ENCODE data around the gene TBX4.

The TBX4 gene

DNA sequence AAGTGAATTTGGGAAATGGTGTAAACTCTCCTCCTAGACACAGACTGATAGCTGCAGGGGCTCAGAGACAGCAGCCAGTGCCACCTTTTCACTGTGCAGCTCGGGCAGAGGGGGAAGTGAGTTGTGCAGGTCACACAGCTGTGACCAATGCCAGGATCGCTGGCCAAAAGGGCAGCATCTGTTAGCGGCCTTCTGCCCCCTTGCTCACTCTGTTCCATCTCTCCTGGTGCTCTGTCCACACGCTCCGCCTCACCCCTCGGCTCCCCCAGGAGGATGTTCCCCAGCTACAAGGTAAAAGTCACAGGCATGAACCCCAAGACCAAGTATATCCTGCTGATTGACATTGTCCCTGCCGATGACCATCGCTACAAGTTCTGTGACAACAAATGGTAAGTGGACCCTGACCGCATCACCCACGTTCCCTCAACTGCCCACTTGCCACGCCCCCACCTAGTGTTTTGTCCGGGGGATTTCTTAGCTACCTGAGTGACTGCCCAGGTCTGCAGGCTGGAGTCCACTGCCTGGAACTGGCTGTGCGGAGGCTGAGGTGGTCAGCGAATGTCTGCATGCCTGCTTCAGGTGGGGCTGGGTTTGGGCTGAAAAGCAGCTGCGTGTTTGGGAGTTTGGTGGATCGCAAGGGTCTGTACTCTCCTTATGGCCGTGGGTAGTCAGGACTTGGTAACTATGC is 13.5 kb downstream of the TBX4 start:
- no peak for DNase-seq (ENCODE audit: low spot score)

GRCh38 chr17:61466246-61466645 is 14.0 kb downstream of the TBX4 start:
- DNase-seq (ENCODE audit: low spot score), result no peak

DNA sequence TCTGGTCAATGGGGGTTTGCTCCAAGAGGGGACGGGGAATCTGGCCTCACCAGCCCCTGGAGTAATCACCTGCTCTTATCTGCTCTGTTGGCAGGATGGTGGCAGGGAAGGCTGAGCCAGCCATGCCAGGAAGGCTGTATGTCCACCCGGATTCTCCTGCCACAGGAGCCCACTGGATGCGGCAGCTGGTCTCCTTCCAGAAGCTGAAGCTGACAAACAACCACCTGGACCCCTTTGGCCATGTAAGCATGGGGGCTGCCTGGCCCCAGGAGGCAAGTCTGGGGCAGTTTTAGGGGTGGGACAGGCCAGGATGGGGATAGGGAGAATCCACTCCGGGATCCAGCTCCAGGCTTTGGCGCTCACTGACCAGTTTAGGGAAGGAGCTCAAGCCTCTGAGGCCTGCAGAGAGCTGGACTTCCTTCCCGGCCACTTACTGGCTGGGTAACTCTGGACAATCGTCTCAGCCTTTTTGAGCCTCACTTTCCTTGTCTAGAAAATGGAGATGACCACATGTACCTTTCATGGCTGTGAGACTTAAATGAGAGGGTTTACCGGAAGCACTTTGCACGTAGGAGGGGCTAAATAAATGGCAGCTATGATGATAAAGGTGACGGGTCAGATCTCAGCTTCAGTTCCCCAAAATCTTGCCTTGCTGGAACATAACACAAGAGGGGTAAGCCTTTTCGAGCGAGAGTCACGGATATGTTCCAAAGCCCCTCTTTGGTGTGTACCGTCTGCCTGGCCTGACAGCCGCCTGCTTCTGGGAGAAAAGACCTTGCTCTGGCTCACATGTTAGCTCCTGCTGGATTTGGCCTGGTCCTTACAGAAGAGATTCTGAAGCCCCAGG is 15.4 kb downstream of the TBX4 start:
- DNase-seq (ENCODE audit: low spot score), result peak; percentile 22

GRCh38 chr17:61468263-61468907 is 16.2 kb downstream of the TBX4 start:
- DNase-seq (ENCODE audit: low spot score), result no peak

GRCh38 chr17:61469474-61469873 is 17.3 kb downstream of the TBX4 start:
- no peak for DNase-seq (ENCODE audit: low spot score)

GRCh38 chr17:61469949-61470348 is 17.7 kb downstream of the TBX4 start:
- no peak for DNase-seq (ENCODE audit: low spot score)

DNA sequence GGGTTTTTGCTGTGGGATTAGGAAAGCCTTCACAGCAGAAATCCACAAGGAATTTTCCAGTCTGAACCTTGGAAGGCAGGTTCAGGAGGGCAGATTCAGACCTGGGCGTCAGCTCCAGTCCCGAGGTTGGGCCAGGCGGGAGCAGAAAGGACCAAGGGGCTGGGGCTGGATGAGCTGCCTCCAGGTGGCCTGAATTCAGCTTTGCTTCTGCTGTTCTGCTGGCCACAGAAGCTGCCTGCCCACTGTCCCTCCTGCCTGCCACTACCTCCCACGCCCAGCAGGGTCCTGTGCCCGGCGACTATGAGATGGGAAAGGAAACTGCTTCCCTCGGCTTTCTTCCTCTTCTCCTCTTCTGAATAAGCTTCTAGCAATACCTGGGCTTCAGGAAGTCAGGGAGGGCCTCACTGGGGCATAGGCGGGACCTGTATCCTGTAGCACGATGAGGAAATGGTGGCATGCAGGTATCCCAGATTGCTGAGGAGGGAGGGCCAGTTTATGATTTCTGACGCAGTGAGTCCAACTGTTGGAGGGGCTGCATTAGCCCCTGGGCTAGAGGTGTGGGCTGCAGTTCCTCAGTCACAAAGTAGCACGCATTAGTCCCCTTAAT is 18.4 kb downstream of the TBX4 start:
- no peak for DNase-seq (ENCODE audit: low spot score)

DNA sequence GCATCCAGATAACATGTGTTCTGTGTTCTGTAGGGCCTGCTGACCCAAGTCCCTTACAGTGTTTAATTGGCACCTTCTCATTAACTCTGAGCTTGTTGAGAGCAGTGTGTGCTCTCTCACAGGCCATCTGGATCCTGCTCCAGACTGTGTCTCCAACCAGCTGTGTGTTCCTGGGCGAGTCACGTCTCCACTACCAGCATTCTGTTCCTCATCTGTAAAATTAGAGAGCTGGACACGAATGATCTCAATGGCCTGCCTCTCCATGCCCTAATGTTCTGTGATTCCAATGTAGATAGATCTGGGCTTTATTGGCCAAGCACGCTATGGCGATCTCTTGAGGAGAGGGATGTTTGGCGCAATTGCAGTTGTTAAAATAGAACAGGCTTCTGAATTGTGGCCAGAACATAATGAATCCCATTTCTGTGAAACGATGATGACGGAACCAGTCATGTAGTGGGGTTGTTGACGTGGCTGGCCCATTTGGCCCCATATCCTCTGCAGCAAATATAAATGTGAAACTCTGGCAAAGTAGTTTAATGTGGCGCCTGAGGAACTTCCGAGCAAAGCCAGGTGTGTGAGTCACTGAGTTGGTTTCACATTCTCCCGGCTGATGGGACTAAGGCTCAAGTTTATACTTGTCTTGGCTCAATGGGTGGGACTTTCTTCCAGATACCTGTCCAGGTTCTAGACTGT is 22.2 kb downstream of the TBX4 start:
- DNase-seq (ENCODE audit: low spot score), result no peak

GRCh38 chr17:61474934-61475333 is 22.7 kb downstream of the TBX4 start:
- DNase-seq (ENCODE audit: low spot score), result no peak

DNA sequence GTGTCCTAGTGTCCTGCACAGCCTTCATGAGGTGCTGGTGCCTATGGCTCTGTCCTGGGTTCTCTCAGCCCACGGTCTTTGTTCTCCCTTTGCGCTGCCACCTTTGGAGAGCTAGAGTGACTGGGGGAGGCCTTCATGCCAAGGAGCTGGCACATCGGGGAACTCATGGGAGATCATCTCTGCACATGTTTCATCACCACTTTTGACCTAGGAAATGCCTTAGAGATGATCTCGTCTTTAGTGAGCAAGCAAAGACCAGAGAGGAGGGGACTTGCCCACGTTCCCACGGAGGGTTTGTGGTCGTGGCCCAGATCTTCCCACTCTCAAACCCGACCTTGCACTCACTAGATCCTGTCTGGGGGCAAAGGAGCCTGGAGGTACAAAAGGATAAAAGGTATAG is 23.5 kb downstream of the TBX4 start:
- no peak for DNase-seq (ENCODE audit: low spot score)

DNA sequence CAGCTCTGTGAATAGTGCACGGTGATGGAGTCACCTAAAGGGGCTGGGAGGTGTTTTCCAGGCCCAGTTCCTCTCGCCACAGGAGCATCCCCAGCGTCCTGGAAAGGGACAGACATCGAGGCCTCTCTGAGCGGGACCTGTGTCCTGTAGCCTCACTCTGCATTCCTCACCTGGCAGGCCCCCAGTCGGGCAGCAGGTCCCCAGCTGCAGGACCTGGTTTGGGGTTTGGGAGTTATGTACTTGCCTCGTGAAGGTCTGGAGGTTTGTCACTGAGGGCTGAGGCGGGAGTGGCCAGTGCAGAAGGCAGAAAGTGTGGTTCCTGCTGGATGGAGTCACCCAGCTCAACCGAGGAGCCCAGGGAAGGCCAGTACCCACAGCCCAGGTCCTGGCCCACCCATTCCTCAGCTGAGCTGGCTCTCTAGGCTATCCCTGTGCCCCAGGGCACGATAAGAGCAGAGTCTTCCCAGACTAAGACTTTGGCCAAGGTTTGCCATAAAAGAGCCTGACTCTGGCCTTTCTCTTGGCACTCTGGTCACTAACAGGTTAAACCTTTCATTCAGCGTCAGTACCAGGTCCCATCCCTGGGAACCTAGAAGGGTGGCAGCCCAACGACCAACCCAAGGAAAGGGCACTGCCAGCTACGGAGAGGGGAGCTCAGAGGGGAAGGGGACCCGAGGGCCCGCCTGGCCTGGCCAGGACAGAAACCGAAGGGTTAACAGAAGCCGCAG is 24.4 kb downstream of the TBX4 start:
- DNase-seq (ENCODE audit: low spot score), result no peak

DNA sequence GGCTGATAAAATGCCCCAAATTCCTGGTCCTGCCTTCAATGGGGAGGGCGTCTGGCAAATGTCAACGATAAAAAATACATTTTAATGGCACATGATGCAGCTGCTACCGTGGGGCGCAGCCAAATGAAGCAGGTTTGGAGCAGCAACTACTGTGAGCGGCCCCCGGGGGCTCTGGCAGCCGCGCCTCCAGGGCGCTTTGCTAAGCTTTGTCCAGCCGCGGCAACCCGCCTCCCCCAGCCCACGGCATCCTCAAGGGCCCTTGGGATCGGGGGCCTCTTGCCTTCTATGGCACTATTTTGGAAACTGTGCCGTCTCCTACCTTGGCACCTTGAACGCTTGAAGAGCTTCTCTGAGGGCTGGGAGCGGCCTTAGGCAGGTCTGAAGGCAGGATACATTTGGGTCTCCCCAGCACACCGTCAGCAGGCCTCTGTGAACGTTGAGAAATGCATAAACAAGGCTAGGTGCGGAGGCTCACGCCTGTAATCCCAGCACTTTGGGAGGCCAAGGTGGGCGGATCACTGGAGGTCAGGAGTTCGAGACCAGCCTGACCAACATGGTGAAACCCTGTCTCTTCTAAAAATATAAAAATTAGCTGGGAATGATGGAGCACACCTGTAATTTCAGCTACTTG is 25.1 kb downstream of the TBX4 start:
- no peak for DNase-seq (ENCODE audit: low spot score)

DNA sequence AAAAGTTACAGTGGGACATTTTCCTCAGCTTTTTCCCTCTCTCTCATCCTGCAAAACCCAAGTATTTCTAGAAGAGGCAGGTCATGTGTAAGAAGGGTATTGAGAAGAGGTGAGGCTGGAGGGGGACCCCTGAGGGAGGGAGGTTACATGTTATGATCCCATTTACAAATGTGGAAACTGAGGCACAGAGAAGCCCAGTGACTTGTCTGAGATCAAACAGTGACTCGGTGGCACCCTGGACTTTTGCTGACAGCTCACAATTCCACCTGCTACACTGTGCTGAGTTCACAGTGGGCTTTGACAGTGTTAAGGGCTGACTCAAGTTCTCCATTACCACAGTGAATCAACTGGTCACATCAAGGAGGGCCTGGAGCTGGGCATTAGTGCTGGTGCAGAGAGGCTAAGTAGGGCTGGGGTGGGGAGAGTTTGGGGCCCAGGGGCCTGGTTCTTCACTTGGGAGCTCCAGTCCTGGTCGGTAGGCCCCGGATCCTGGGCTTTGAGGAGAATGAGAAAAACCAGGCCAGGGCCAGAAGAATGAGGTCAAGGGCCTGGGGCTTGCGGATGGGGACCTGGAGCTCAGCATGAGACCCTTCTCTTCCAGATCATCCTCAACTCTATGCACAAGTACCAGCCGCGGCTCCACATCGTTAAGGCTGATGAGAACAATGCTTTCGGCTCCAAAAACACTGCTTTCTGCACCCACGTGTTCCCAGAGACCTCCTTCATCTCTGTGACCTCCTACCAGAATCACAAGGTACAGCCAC is 26.0 kb downstream of the TBX4 start:
- DNase-seq (ENCODE audit: low spot score), result no peak

- DNase-seq (ENCODE audit: low spot score), result no peak
Measured at GRCh38 chr17:61478790-61479492, 26.7 kb downstream of the TBX4 start.

GRCh38 chr17:61479493-61480413 is 27.5 kb downstream of the TBX4 start:
- no peak for DNase-seq (ENCODE audit: low spot score)

DNA sequence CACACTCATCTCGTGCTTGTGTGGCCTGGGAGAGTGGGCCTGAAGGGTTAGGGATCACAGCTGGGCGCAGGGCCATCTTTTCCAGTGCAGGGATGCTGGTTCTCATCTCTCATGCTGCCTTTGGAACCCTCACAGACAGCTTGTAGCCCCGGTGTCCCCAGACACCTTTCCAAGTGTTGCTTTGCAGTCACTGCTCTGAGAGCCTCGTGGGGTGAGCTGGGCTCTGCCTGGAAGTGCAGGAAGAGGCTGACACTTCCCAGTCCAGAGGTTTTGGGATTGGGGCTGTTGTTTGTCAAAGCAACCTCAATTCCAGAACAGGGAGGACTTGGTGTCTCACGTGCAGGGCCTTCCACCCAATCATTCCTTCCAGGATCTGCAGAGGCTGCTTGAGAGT is 28.2 kb downstream of the TBX4 start:
- DNase-seq (ENCODE audit: low spot score), result no peak

DNA sequence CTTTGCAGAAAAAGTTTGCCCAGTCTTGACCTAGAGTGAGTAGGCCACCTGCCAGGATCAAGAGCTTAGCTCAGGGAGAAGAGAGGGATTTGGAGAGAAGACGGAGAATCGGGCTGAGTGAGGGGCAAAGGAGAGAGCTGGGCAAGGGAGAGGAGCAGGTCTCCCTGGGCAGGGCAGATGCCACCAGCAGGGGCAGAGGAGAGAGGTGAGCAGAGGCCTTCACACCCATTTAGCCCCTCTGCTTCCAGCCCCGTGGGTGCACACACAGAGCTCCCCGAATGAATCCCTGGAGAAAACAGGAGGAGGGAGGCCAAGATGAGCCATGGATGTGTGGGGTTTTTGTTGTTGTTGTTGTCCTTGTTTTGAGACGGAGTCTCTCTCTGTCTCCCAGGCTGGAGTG is 29.2 kb downstream of the TBX4 start:
- DNase-seq (ENCODE audit: low spot score), result no peak

GRCh38 chr17:61482467-61482866 is 30.2 kb downstream of the TBX4 start:
- no peak for DNase-seq (ENCODE audit: low spot score)

DNA sequence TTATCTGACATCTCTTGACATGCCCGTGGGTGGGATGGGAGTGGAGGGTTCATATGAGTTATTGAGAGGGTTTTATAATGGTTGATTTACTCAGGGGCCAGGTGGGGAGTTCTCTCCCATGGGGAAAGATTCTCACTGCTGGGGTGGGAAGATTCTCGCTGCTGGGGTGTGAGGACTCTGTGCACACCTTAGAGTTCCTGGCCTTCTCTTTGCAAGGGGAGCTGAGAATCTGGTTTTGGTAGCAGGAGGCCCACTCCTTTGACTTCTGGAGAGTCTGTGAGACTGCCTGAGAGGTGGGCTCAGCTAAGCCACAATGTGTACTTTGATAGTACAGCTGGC is 31.5 kb downstream of the TBX4 start:
- DNase-seq (ENCODE audit: low spot score), result no peak

Measured in LoVo (cell line).